Kidney (tissue), 14 donors: Measurements from ENCODE around the gene BCL2L1. TPM values are rescaled to one million over a fixed set of nuclear protein-coding genes. Genes with fewer than 3 reads are reported as not detected.

Experiments used
- DNase-seq, 5 donors: peaks; one replicate each; pipeline ENCODE4 v3.0.0-alpha.2; 2013 to 2020
- FAIRE-seq: peaks from 2 replicates; lab custom pipeline; 2012; peaks lifted over from hg19 to GRCh38; lab: Jason Lieb, UNC
- H3K27ac ChIP-seq, 2 donors: one replicate each; pipeline ENCODE4 v1.7.0; 2013; ENCODE audit warnings: low read depth in 2 of 2, low read length in 2 of 2, inconsistent platforms in 1 of 2
- H3K27me3 ChIP-seq: one replicate; pipeline ENCODE4 v1.7.1; 2013; ENCODE audit warnings: low read length, inconsistent platforms; ENCODE audit not compliant: control insufficient read depth, insufficient read depth
- H3K36me3 ChIP-seq, 3 donors: one replicate each; pipeline versions ENCODE4 v1.7.0 to v1.7.1; 2013; ENCODE audit warnings: low read length in 3 of 3, control low read depth in 1 of 3, inconsistent platforms in 1 of 3; ENCODE audit not compliant: insufficient read depth in 3 of 3, control insufficient read depth in 2 of 3
- H3K4me1 ChIP-seq, 3 donors: one replicate each; pipeline versions ENCODE4 v1.7.0 to v1.7.1; 2013; ENCODE audit warnings: low read length in 3 of 3, inconsistent platforms in 1 of 3, low read depth in 1 of 3; ENCODE audit not compliant: control insufficient read depth in 2 of 3, insufficient read depth in 2 of 3
- H3K4me3 ChIP-seq, 3 donors: one replicate each; pipeline versions ENCODE4 v1.7.0 to v1.8.1; 2013; ENCODE audit warnings: low read length in 3 of 3, control low read depth in 1 of 3, inconsistent platforms in 1 of 3
- H3K9ac ChIP-seq, 3 donors: one replicate each; pipeline versions ENCODE4 v1.7.0 to v1.7.1; 2013; ENCODE audit warnings: low read length in 3 of 3, control low read depth in 1 of 3, inconsistent platforms in 1 of 3
- H3K9me3 ChIP-seq, 3 donors: one replicate each; pipeline versions ENCODE4 v1.7.0 to v1.7.1; 2013; ENCODE audit warnings: low read length in 3 of 3, control low read depth in 1 of 3, inconsistent platforms in 1 of 3; ENCODE audit not compliant: control insufficient read depth in 2 of 3, insufficient read depth in 1 of 3
- intact Hi-C: fragments of 100-400 bp; cut with DNase I; formaldehyde crosslinking; loops from one replicate; pipeline ENCODE4 v1.11.1; 2022
- polyA plus RNA-seq: library from polyadenylated mRNA; stranded (reverse); fragments of 350-450 nt; fragmentation: Illumina TruSeq; extraction: RNeasy Lipid Tissue Mini Kit (QIAGEN cat#74804); gene quantifications from one replicate; pipeline ENCODE4 v1.2.3, GENCODE V29; 2014; ENCODE audit warnings: low read depth, low replicate concordance; ENCODE audit not compliant: insufficient read depth
- total RNA-seq: library from RNA; stranded (reverse); fragmentation: NEBNext Ultra II Directional; extraction: Animal tissue kit (Norgen Biotek cat#: 25700); gene quantifications from one replicate; pipeline ENCODE4 v1.2.1, GENCODE V29; 2021
- TF ChIP-seq, protein P1 (sequence below): IDR thresholded peaks from 3 replicates; pipeline ENCODE4 v1.5.1; 2012; ENCODE audit warnings: mild to moderate bottlenecking, moderate library complexity, borderline replicate concordance; ENCODE audit not compliant: insufficient read depth; ENCODE audit errors: extremely low read depth
- donor health status: control.
- donor health status: control.
- donor health status: control.
- donor health status: control.
- donor health status: control.
- donor health status: DM: yes; HTN: yes; CAD: no.
- donor health status: Normal renal cell carcinoma (clear cell type).

The BCL2L1 gene
- total and polyA plus RNA-seq, 2 donors from 2014 or later = 132 to 139 TPM

DNA sequence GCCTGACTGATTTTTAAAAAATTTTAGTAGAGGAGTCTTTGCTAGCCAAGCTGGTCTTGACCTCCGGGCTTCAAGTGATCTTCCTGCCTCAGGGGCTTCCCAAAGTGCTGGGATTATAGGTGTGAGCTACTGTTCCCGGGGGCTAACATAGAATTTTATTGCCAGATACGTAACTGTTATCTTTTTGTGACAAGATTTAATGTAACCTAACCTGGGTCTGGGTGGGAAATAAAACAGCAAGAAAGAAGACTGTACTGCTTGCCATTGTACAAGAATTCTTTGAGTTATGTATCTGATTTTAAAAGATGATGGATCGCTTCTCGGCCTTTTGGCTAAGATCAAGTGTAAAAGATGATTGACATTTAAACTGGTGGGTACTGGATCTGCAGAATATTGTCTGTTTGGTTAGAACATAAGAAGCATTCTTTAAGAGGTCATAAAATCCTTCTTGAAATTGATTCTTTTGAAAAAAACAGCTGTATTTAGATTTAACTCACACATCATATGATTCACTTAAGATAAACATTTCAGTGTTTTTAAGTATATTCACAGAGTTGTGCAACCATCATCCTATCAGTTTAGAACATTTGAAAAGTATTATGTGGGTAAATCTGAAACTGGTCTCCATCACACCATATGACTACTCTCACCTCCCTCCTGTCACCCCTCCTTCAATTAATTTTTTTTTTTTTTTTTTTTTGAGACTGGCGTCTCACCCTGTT lies 38.0 kb upstream of the BCL2L1 start:
- no peak for FAIRE-seq
- Histone ChIP-seq H3K27ac (no peak overlapping the region), H3K4me1 (no peaks in the 10 kb centered on the region), H3K4me3 (no peak overlapping the region), H3K9me3 (no peaks in the 10 kb centered on the region), H3K9ac (no peak overlapping the region), H3K36me3 (no peaks in the 10 kb centered on the region), H3K27me3 (no peaks in the 10 kb centered on the region)
- TF ChIP-seq, protein P1, sequence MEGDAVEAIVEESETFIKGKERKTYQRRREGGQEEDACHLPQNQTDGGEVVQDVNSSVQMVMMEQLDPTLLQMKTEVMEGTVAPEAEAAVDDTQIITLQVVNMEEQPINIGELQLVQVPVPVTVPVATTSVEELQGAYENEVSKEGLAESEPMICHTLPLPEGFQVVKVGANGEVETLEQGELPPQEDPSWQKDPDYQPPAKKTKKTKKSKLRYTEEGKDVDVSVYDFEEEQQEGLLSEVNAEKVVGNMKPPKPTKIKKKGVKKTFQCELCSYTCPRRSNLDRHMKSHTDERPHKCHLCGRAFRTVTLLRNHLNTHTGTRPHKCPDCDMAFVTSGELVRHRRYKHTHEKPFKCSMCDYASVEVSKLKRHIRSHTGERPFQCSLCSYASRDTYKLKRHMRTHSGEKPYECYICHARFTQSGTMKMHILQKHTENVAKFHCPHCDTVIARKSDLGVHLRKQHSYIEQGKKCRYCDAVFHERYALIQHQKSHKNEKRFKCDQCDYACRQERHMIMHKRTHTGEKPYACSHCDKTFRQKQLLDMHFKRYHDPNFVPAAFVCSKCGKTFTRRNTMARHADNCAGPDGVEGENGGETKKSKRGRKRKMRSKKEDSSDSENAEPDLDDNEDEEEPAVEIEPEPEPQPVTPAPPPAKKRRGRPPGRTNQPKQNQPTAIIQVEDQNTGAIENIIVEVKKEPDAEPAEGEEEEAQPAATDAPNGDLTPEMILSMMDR = no peak
- intact Hi-C loops = no loop called here
- no peak for DNase-seq

DNA sequence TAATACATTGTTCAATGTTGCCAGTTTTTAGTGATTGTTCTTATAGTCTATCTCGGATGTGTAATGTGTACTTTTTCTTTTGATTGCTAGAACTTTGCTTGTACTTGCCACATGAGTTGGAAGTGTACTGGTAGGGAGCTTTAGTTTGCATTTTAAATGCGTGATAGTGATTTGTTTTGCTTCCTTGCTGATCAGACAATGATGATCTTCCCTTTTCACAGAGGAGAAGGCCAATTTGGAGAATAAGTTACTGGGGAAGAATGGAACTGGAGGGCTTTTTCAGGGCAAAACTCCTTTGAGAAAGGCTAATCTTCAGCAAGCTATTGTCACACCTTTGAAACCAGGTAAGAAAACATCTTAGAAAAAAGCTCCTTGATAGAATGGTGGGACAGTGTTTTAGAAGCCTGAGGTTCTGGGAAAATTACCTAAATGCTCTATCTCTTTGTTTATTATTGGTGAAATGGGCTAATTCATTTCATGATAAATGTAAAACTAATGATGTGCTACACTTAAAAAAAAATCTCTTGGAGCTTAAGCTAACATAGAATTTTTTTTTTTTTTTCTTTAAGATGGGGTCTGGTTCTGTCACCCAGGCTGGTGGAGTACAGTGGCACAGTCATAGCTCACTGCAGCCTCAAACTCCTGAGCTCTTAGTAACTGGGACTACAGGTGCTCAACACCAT lies 37.3 kb upstream of the BCL2L1 start:
- H3K9ac ChIP-seq = no peak overlapping the region
- H3K27me3 ChIP-seq = no peaks in the 10 kb centered on the region
- DNase-seq (no peak), FAIRE-seq (no peak)
- H3K27ac ChIP-seq = no peak overlapping the region
- intact Hi-C loops = no loop called here
- TF ChIP-seq, protein P1 = no peak
- H3K4me1 ChIP-seq = no peaks in the 10 kb centered on the region
- H3K9me3 ChIP-seq = no peaks in the 10 kb centered on the region
- no peaks in the 10 kb centered on the region for H3K36me3 ChIP-seq
- no peak overlapping the region for H3K4me3 ChIP-seq

DNA sequence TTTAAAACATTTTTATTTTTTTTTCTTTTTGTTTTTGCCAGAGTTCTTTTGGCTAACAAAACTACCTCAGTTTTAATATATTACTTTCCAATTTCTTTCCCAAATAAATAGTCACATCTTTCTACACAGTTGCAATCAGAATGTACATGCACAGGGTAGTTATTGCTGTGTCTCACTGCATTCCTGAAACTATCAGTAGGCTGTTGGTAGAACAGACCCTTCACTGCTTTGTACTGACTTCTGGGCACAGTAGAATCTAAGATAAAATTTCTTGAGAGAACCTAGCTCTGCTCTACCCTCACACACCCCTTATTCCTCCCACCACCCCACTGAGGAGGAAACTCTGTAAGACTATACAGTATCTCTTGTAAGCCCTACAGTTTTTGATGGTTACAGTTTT lies 36.3 kb upstream of the BCL2L1 start:
- DNase-seq (no peak), FAIRE-seq (no peak)
- TF ChIP-seq, protein P1 = no peak
- Histone ChIP-seq H3K4me1 (no peaks in the 10 kb centered on the region), H3K27ac (no peak overlapping the region), H3K9me3 (no peaks in the 10 kb centered on the region), H3K4me3 (no peak overlapping the region), H3K9ac (no peak overlapping the region), H3K27me3 (no peaks in the 10 kb centered on the region), H3K36me3 (no peaks in the 10 kb centered on the region)
- intact Hi-C loops = no loop called here
